GM23248 (cell line): ENCODE data around the gene NFKB1. TPM values are rescaled to one million over a fixed set of nuclear protein-coding genes. Genes with fewer than 3 reads are reported as not detected.

Source experiments
- DNase-seq: peaks from one replicate; pipeline ENCODE4 v3.0.0-alpha.2; 2015
- H2AFZ ChIP-seq: fragments of 200-600 bp; sonication (generic); 2 replicates; pipeline ENCODE4 v1.6.1; 2016; ENCODE audit warnings: antibody characterized with exemption
- H3F3A ChIP-seq: fragments of 200-600 bp; sonication (generic); 2 replicates; pipeline ENCODE4 v1.6.1; 2016; ENCODE audit warnings: mild to moderate bottlenecking, antibody characterized with exemption, mixed run types; ENCODE audit not compliant: insufficient read depth
- H3K27ac ChIP-seq: fragments of 200-600 bp; sonication (generic); 2 replicates; pipeline ENCODE4 v1.5.1; 2016; ENCODE audit warnings: mild to moderate bottlenecking
- H3K27me3 ChIP-seq: fragments of 200-600 bp; sonication (generic); replicated peaks from 2 replicates; pipeline ENCODE4 v1.6.1; 2016; ENCODE audit warnings: mild to moderate bottlenecking; ENCODE audit not compliant: insufficient read depth
- H3K36me3 ChIP-seq: fragments of 200-600 bp; sonication (generic); 2 replicates; pipeline ENCODE4 v1.6.1; 2016; ENCODE audit warnings: low read depth, mild to moderate bottlenecking
- H3K4me1 ChIP-seq: fragments of 200-600 bp; sonication (generic); 2 replicates; pipeline ENCODE4 v1.6.1; 2016; ENCODE audit warnings: mild to moderate bottlenecking; ENCODE audit not compliant: insufficient read depth
- H3K4me2 ChIP-seq: fragments of 200-600 bp; sonication (generic); one replicate; pipeline ENCODE4 v1.6.1; 2016; ENCODE audit warnings: mild to moderate bottlenecking; ENCODE audit not compliant: unreplicated experiment
- H3K4me3 ChIP-seq: fragments of 200-600 bp; sonication (generic); 2 replicates; pipeline ENCODE4 v1.5.1; 2016; ENCODE audit warnings: mild to moderate bottlenecking
- H3K79me2 ChIP-seq: fragments of 200-600 bp; sonication (generic); 2 replicates; pipeline ENCODE4 v1.6.1; 2016; ENCODE audit warnings: mild to moderate bottlenecking; ENCODE audit not compliant: insufficient read depth
- H3K9ac ChIP-seq: fragments of 200-600 bp; sonication (generic); 2 replicates; pipeline ENCODE4 v1.6.1; 2016; ENCODE audit warnings: mild to moderate bottlenecking
- H3K9me2 ChIP-seq: fragments of 200-600 bp; sonication (generic); 2 replicates; pipeline ENCODE4 v1.6.1; 2016; ENCODE audit warnings: mixed run types, mild to moderate bottlenecking, moderate library complexity; ENCODE audit not compliant: insufficient read depth
- H3K9me3 ChIP-seq: fragments of 200-600 bp; sonication (generic); one replicate; pipeline ENCODE4 v1.6.1; 2017; ENCODE audit warnings: low read depth
- H4K20me1 ChIP-seq: fragments of 200-600 bp; sonication (generic); 2 replicates; pipeline ENCODE4 v1.6.0; 2016; ENCODE audit not compliant: insufficient read depth
- EZH2 ChIP-seq: fragments of 200-600 bp; sonication (generic); IDR thresholded peaks from 2 replicates; pipeline ENCODE4 v1.6.1; 2018; ENCODE audit warnings: antibody characterized with exemption, mild to moderate bottlenecking; ENCODE audit not compliant: insufficient read depth, poor library complexity, severe bottlenecking
- EZH2phosphoT487 ChIP-seq: fragments of 200-600 bp; sonication (generic); IDR thresholded peaks from 2 replicates; pipeline ENCODE4 v1.6.1; 2018; ENCODE audit warnings: antibody characterized with exemption, moderate library complexity, mild to moderate bottlenecking, low read depth; ENCODE audit not compliant: insufficient read depth
- WGBS, 2 experiments: methylation state at CpG; one replicate each; pipeline ENCODE4 v1.1.6; 2015 to 2017; ENCODE audit warnings: low lambda C conversion rate in 2 of 2, low coverage in 1 of 2; ENCODE audit errors: missing lambda C conversion rate in 2 of 2; 5-methylcytosine and 5-hydroxymethylcytosine counted together
- in situ Hi-C: fragments of 300-500 bp; cut with MboI; formaldehyde crosslinking; loops from 2 replicates; pipeline ENCODE4 v1.15.0; 2020
- polyA plus RNA-seq: library from polyadenylated mRNA; unstranded; fragments of >200 nt; fragmentation: Nextera tagmentation; extraction: Ambion mirVana; gene quantifications from 2 replicates; pipeline ENCODE4 v1.2.1, GENCODE V29; 2016
- total RNA-seq: library from RNA; depleted of rRNA; stranded (reverse); fragments of >200 nt; shearing (Covaris generic); gene quantifications from 2 replicates; pipeline ENCODE4 v1.2.3, GENCODE V29; 2014

The NFKB1 gene
- total and polyA plus RNA-seq, 2 experiments from 2014 or later: 5.8 to 30.2 TPM

DNA sequence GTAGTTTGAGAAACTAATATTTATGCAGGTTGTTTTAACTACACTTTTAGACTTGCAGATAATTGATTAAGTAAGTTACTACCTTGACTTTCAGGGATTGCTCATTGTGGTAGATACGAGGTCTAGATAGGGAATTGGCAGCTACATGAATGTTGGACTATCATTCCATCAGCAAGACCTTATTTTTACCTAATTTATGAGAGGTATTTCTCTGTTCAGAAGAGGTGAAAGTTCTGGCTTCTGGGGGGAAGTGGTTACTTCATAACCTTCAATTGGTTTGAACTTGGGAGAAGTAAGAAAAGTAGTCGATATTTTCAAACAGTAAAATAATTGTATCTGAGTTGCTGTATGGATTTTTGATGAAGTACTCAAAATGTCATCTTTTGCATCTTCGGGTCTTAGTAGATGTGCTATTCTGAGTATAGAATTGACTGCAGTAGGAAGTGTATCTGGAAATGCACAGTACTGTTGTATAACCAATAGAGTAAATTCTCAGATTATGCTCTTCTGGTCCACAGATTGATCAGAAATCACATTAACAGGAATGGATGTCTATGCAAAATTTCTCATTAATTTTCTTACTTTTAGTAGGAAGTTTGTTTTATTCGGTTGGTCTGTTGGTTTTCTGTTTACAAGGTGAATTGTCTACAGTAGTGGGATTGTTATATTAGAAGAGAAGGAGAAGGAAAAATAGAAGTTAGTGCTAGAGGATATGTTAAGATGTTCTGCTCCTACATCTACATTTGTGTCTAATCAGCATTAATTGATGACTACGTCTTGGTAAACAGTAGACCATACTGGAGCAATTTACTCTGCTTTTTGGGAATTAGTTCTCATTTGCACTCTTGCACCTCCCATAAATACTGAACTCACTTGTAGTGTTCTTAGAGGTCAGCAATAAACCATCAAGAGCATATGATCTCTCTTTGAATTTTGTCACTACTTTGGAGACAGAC lies 3.0 kb downstream of the NFKB1 start:
- H3K4me3 ChIP-seq: peak overlapping the region; percentile 99
- no peaks in the 10 kb centered on the region; the same call in 1 of the 2 replicates for H4K20me1 ChIP-seq
- no peaks in the 10 kb centered on the region for H3K36me3 ChIP-seq
- H3K9ac ChIP-seq: 0 out of 2 replicates have a peak overlapping the region, but pooled peaks have one; percentile 97
- H3K79me2 ChIP-seq: peaks cover 80% of the 10 kb centered on the region
- TF ChIP-seq EZH2phosphoT487: no peak
- no peak for TF ChIP-seq EZH2
- H3K4me2 ChIP-seq: peak overlapping the region; percentile 96
- WGBS, 2 experiments: 57 to 61% methylated on average over 5 of the region's 5 CpGs
- H3K9me2 ChIP-seq: no peaks in the 10 kb centered on the region
- no peak overlapping the region for H2AFZ ChIP-seq
- no peaks in the 10 kb centered on the region for H3K27me3 ChIP-seq
- peaks cover 47% of the 10 kb centered on the region for H3K4me1 ChIP-seq
- H3K9me3 ChIP-seq: no peaks in the 10 kb centered on the region
- no peak overlapping the region for H3K27ac ChIP-seq
- H3F3A ChIP-seq: 0 out of 2 replicates have a peak, but pooled peaks cover 16% of the 10 kb centered on the region
- DNase-seq: no peak
- in situ Hi-C loops: no loop called here

DNA sequence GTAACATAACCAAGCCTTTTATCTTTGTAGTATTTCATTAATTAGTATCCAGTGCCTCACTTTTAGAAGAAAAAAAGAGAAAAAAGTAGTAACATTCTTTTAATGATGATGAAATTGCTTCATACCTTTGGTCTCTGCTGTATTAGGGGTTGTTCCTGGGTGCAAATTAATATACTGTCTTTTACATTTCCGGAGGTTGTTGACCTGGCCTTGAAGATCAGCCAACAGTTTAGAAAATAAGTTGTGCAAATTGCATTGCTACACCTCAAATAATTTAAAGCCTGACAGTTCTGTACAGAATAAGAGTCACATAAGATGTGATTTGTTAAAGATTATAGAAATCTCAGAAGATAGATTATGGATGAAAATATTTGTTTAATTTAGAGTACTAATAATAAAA lies 3.8 kb downstream of the NFKB1 start:
- Histone ChIP-seq H4K20me1 (no peaks in the 10 kb centered on the region; the same call in 1 of the 2 replicates), H3K27me3 (no peaks in the 10 kb centered on the region), H3K4me3 (peak overlapping the region; percentile 99), H3K36me3 (no peaks in the 10 kb centered on the region), H3K4me1 (peaks cover 47% of the 10 kb centered on the region), H3K79me2 (peaks cover 86% of the 10 kb centered on the region), H3K9me2 (no peaks in the 10 kb centered on the region), H3K27ac (no peak overlapping the region), H3K9ac (no peak overlapping the region), H3K4me2 (peak overlapping the region; percentile 44), H2AFZ (no peak overlapping the region), H3K9me3 (no peaks in the 10 kb centered on the region), H3F3A (0 out of 2 replicates have a peak, but pooled peaks cover 16% of the 10 kb centered on the region)
- in situ Hi-C loops: no loop called here
- 43 to 57% methylated on average over 1 of the region's 1 CpG for WGBS, 2 experiments
- DNase-seq: no peak
- no peak for TF ChIP-seq EZH2phosphoT487
- no peak for TF ChIP-seq EZH2

DNA sequence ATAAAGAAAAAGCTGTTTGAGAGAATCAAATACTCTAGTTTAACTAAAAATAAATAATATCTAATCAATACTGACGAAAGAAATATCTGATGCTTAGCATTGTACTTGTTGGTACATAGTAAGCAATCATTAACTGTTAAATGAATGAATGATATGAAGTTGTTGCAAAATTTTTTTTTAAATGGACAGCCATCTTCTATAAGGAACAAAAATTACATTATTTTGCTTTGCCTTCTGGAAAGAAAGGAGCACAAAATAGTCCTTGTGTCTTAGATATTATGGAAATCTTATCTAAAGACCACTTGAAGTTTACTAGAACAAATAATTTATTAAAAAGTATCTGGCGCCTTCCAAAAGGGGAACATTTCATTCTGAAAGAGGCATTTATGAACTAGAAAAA lies 4.5 kb downstream of the NFKB1 start:
- no peak overlapping the region for H3K4me2 ChIP-seq
- TF ChIP-seq EZH2 (no peak), EZH2phosphoT487 (no peak)
- WGBS, 2 experiments: 85 to 93% methylated on average over 2 of the region's 2 CpGs

DNA sequence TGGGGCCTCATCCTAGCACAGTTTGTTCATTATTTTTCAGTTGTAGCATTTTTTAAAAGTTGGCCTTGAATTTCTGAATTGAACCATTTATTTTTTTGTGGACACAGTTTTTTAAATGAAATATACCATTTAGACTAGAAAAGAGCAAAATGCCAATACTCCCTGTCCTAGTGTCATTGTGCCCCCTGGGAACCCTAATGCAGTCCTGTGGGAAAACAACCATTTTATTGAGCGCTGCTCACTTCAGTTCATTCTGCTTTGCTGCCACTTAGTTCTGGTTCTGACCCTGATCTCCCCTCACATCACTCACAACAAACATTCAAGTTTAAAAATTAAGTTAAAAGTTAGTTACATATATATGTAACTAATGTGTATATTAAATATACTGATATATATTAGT lies 5.4 kb downstream of the NFKB1 start:
- Histone ChIP-seq H2AFZ (no peak overlapping the region), H3K27me3 (no peaks in the 10 kb centered on the region), H3K36me3 (no peaks in the 10 kb centered on the region), H4K20me1 (peaks cover 4% of the 10 kb centered on the region; the same call in 1 of the 2 replicates), H3K4me2 (no peak overlapping the region), H3K27ac (no peak overlapping the region), H3K4me3 (no peak overlapping the region), H3K9ac (no peak overlapping the region), H3F3A (0 out of 2 replicates have a peak, but pooled peaks cover 9% of the 10 kb centered on the region), H3K9me2 (no peaks in the 10 kb centered on the region), H3K79me2 (peaks cover 99% of the 10 kb centered on the region), H3K4me1 (peaks cover 42% of the 10 kb centered on the region), H3K9me3 (no peaks in the 10 kb centered on the region)
- 100% methylated on average over 1 of the region's 1 CpG for WGBS, 2 experiments
- DNase-seq: no peak
- TF ChIP-seq EZH2 (no peak), EZH2phosphoT487 (no peak)
- in situ Hi-C loops: no loop called here

More for the DNA sequence above, 4.5 kb downstream of the NFKB1 start:
- Histone ChIP-seq H3K36me3 (no peaks in the 10 kb centered on the region), H3K9me2 (no peaks in the 10 kb centered on the region), H3K27ac (no peak overlapping the region), H3K27me3 (no peaks in the 10 kb centered on the region), H3K4me1 (peaks cover 42% of the 10 kb centered on the region), H2AFZ (no peak overlapping the region), H3K79me2 (peaks cover 90% of the 10 kb centered on the region), H3K9ac (no peak overlapping the region), H3K4me3 (no peak overlapping the region), H3F3A (0 out of 2 replicates have a peak, but pooled peaks cover 9% of the 10 kb centered on the region), H3K9me3 (no peaks in the 10 kb centered on the region), H4K20me1 (peaks cover 4% of the 10 kb centered on the region; the same call in 1 of the 2 replicates)
- no peak for DNase-seq
- in situ Hi-C loops: no loop called here
